Cardiac muscle cell (in vitro differentiated cells and primary cell): ENCODE results near the gene CEACAM6. TPM values are rescaled to one million over a fixed set of nuclear protein-coding genes. Genes with fewer than 3 reads are reported as not detected.
"Not testable (repeated sequence)": the region's sequence is repeated elsewhere in the genome, so short reads cannot be mapped to it uniquely, and the experiment has no call there.

Experiments used
- DNase-seq, 2 donors: peaks; one replicate each; pipeline versions ENCODE4 v3.0.0 to v3.0.0-alpha.2; 2010 to 2017; ENCODE audit warnings: low read depth in 1 of 2, low spot score in 1 of 2
- H3K27ac ChIP-seq: fragments of 200-600 bp; sonication (generic); 2 replicates; pipeline ENCODE4 v1.5.1; 2016
- H3K27me3 ChIP-seq: fragments of 200-600 bp; sonication (generic); 2 replicates; pipeline ENCODE4 v1.6.0; 2016; ENCODE audit warnings: control low read depth
- H3K36me3 ChIP-seq: fragments of 200-600 bp; sonication (generic); 2 replicates; pipeline ENCODE4 v1.5.1; 2016; ENCODE audit warnings: control low read depth
- H3K4me1 ChIP-seq: fragments of 200-600 bp; sonication (generic); 2 replicates; pipeline ENCODE4 v1.8.1; 2017; ENCODE audit warnings: low read depth, mild to moderate bottlenecking, mixed run types
- H3K4me3 ChIP-seq: fragments of 200-600 bp; sonication (generic); 2 replicates; pipeline ENCODE4 v1.5.1; 2016; ENCODE audit warnings: mild to moderate bottlenecking
- H3K9me3 ChIP-seq: fragments of 200-600 bp; sonication (generic); 2 replicates; pipeline ENCODE4 v1.5.1; 2017; ENCODE audit warnings: low read depth, mild to moderate bottlenecking, control low read depth
- polyA plus RNA-seq: library from polyadenylated mRNA; unstranded; fragments of >200 nt; fragmentation: Nextera tagmentation; extraction: Ambion mirVana; gene quantifications from 2 replicates; pipeline ENCODE4 v1.2.1, GENCODE V29; 2016
- total RNA-seq: library from RNA; depleted of rRNA; stranded (reverse); fragments of >200 nt; gene quantifications from 2 replicates; pipeline ENCODE4 v1.2.3, GENCODE V29; 2016
- TF ChIP-seq, protein P1 (sequence below): IDR thresholded peaks from 2 replicates; pipeline ENCODE4 v1.5.1; 2012; ENCODE audit warnings: low read depth, mild to moderate bottlenecking, low read length

CEACAM6 gene
- total and polyA plus RNA-seq, 2 experiments from 2014 or later = not detected

DNA sequence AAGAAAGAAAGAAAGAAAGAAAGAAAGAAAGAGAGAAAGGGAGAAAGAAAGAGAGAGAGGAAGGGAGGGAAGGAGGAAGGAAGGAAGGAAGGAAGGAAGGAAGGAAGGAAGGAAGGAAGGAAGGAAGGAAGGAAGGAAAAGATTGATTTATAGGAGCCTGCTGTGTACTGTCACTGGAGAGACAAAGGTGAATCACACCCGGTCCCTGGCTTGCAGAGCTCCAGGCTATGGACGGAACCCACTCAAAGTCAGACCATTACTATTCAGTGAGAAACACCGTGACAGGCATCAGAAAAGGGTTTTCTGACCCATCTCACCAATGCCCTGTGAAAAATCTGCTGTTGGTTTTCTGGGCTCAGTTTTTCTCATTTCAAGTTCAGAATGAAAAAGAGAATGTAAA is 7.3 kb upstream of the CEACAM6 start:
- DNase-seq = no peak
- H3K27me3 ChIP-seq = no peaks in the 10 kb centered on the region
- no peaks in the 10 kb centered on the region for H3K4me1 ChIP-seq
- H3K36me3 ChIP-seq = no peaks in the 10 kb centered on the region
- TF ChIP-seq, protein P1, sequence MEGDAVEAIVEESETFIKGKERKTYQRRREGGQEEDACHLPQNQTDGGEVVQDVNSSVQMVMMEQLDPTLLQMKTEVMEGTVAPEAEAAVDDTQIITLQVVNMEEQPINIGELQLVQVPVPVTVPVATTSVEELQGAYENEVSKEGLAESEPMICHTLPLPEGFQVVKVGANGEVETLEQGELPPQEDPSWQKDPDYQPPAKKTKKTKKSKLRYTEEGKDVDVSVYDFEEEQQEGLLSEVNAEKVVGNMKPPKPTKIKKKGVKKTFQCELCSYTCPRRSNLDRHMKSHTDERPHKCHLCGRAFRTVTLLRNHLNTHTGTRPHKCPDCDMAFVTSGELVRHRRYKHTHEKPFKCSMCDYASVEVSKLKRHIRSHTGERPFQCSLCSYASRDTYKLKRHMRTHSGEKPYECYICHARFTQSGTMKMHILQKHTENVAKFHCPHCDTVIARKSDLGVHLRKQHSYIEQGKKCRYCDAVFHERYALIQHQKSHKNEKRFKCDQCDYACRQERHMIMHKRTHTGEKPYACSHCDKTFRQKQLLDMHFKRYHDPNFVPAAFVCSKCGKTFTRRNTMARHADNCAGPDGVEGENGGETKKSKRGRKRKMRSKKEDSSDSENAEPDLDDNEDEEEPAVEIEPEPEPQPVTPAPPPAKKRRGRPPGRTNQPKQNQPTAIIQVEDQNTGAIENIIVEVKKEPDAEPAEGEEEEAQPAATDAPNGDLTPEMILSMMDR = no peak
- H3K4me3 ChIP-seq = no peak overlapping the region
- no peaks in the 10 kb centered on the region for H3K9me3 ChIP-seq
- no peak overlapping the region for H3K27ac ChIP-seq

DNA sequence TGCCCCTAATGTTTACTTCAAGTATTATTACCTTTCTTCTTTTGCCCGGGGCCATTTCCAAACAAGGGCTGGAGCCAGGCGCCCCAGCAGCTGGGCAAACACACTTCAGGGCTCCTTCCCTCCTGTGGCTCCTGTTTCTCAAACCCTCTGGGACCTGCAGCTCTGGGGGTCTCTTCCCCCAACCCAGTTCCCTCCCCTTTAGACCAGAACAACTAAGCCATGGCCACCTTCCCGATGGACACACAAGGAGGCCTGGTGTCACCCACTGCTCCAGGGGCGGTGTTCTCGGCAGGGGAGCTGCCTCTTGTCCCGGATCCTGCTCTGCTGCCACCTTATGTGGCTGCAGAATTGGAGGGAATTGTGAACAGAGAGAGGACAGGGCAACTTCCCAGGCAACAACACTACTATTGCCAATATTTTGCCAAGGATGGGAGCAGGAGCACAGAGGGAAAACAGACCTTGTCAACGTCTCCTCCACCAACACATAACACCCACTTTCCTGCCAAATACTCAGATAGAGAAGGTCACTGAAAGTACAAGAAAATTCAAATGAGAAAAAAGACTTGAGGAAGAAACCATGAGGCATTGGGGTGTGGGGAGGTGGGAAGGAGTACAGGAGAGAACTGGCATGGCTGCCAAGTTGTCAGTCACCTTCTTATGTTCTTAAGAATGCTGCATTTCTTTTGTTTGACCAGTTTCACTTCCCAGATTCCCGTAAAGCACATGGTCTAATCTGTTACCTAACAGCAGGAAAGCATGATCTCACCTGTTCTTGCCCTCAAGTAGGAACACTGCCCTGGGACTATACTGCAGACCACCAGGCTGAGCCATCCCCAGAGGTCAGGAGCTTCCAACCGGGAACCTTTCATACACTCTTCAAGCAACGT is 4.8 kb upstream of the CEACAM6 start:
- not testable (repeated sequence) for H3K9me3 ChIP-seq, H3K4me1 ChIP-seq, H3K27me3 ChIP-seq, H3K27ac ChIP-seq, H3K36me3 ChIP-seq, H3K4me3 ChIP-seq
- DNase-seq = peak in 1 of 2 donors; percentile 3

DNA sequence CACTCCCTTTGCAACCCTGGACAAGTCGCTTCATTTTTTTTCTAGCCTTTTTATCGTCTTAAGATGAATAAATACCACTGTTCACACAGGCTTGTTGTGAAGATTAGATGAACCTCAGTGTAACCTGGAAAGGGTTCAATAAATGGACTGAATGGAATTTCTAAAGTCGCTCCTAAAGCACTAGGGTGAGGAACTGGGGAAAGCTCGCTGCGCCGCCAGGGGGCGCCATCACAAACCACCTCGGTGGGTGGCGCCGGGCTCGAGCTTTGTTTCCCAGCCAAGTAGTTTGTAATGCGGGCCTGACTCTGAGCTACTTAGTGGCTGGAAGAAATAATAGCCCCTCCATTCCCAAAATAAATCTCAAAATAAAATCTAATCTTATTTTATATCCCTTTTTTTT is 2.2 kb upstream of the CEACAM6 start:
- Histone ChIP-seq H3K27me3 (no peaks in the 10 kb centered on the region), H3K27ac (no peak overlapping the region), H3K9me3 (no peaks in the 10 kb centered on the region), H3K4me1 (no peaks in the 10 kb centered on the region), H3K4me3 (no peak overlapping the region), H3K36me3 (no peaks in the 10 kb centered on the region)
- TF ChIP-seq, protein P1 = peak; percentile 73
- DNase-seq = peak in 1 of 2 donors; percentile 40

DNA sequence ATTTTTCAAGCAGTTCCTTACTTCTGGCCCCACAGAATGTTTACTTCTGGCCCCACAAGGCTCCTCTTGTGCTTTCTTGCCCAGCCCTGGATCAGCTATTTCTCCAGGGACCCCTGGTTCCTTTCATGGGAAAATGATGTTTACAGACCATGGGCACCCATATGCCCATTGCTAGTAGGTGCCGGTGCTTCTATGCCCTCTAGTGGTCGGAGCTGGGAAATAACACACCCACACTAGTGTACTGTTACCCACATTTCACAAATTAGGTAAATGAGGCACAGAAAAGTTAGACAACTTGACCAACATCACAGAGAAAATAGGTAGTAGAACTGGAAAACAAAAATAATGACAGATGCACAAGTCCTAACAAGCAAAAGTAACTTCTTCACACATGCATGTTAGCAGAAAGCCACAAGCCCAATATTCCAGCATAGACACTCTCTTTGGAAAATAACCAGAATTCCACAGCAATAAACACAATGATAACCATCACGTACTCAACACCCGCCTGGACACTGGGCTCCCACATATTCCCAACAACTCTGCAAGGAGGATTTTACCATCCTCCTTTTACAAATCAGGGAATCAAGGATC is 1.3 kb upstream of the CEACAM6 start:
- no peak overlapping the region for H3K4me3 ChIP-seq
- no peaks in the 10 kb centered on the region for H3K4me1 ChIP-seq
- no peak overlapping the region for H3K27ac ChIP-seq
- H3K9me3 ChIP-seq = no peaks in the 10 kb centered on the region
- TF ChIP-seq, protein P1 = peak; percentile 83
- DNase-seq = peak in 1 of 2 donors; percentile 36
- H3K36me3 ChIP-seq = no peaks in the 10 kb centered on the region
- H3K27me3 ChIP-seq = no peaks in the 10 kb centered on the region

DNA sequence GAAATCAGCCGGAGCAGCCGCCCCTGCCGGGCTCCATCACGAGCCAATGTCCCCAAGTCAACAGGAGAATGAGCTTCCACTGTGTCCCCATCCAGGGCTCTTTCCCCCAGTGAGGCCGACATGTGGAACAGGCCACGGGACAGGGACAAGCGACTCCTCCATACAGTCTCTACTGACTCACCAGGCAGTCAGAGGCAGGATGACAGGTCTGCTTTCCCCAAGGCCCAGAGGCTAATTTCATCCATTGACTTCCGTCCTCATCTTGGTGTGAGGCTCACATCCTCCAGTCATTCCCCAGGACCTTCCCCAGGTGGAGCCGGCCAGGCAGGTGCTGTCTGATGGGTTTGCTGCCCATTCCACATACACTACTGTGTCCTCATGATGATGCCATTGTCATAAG is 3.5 kb downstream of the CEACAM6 start:
- no peaks in the 10 kb centered on the region for H3K9me3 ChIP-seq
- TF ChIP-seq, protein P1 = no peak

DNA sequence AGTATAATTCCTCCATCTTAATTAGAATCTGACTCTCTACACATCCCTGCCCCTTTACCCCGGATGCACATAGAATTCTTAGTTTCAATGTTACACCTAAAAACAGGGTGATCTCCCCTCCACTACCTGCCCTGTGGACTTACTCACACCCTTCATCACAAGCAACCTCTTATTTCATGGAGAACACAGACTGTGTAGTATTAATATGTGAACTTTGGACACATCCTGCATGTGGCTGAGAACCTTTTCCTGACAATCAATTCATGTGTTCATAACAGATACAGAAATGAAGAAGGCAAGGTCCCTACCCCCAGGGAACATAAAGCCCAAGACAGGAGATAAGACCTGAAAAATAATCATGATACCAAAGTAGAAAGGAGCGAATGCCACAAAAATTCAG is 11.8 kb downstream of the CEACAM6 start:
- no peak overlapping the region for H3K27ac ChIP-seq
- no peak overlapping the region for H3K4me3 ChIP-seq
- no peak for DNase-seq
- TF ChIP-seq, protein P1 = no peak
- no peaks in the 10 kb centered on the region for H3K36me3 ChIP-seq
- no peaks in the 10 kb centered on the region for H3K4me1 ChIP-seq
- H3K27me3 ChIP-seq = no peaks in the 10 kb centered on the region
- H3K9me3 ChIP-seq = peaks cover 3% of the 10 kb centered on the region

More for the DNA sequence above, 3.5 kb downstream of the CEACAM6 start:
- DNase-seq = no peak
- no peaks in the 10 kb centered on the region for H3K36me3 ChIP-seq
- no peak overlapping the region for H3K4me3 ChIP-seq
- H3K27ac ChIP-seq = no peak overlapping the region
- no peaks in the 10 kb centered on the region for H3K4me1 ChIP-seq
- no peaks in the 10 kb centered on the region for H3K27me3 ChIP-seq

DNA sequence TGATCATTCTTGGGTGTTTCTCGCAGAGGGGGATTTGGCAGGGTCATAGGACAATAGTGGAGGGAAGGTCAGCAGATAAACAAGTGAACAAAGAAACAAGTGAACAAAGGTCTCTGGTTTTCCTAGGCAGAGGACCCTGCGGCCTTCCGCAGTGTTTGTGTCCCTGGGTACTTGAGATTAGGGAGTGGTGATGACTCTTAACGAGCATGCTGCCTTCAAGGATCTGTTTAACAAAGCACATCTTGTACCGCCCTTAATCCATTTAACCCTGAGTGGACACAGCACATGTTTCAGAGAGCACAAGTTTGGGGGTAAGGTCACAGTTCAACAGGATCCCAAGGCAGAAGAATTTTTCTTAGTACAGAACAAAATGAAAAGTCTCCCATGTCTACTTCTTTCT is 12.8 kb downstream of the CEACAM6 start:
- H3K27me3 ChIP-seq, H3K36me3 ChIP-seq, H3K27ac ChIP-seq, DNase-seq, H3K4me3 ChIP-seq, H3K4me1 ChIP-seq, H3K9me3 ChIP-seq: not testable (repeated sequence)
